Activated T-cell treated with anti-CD3 and anti-CD28 coated beads for 24 hours (primary cell): Measurements from ENCODE around the gene LAMTOR3.

Experiments
- DNase-seq: peaks from one replicate; pipeline ENCODE4 v3.0.0-alpha.2; 2020; ENCODE audit warnings: low read depth

The LAMTOR3 gene

DNA sequence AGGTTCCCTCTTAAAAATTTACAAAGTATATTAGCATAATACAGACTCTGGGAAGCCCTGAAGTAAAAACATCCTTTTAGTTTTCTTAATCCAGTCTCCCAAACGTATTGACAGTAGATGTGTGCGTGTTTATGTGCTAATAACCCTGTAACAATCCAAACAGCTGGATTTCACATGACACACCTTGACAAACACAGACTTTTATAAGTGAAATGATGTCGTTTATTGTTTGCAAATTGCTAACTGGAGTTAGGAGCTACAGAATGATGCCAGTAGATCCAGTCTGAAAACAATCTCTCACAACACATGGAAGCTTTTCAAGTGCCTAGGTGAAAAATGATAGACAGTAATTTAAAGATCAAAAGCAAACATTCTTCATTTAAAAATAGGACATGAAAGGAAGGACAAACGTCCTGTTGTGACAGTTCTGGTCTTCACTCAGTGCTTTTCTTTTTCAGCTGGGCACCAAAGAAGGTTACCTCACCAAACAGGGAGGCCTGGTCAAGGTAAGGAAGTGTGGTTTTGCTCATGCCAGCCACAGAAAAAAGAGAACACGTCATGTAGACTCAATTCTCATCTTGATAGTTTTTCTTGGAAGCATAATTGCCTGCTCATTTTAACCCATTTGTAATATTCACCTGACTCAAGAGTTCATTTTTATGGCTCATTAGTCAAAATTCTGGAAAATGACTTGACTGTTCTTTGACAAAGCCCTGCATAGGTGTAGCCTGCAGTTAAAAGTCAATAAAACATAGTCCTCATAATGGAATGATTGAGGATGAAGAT, 32.9 kb downstream of the LAMTOR3 start:
- no peak for DNase-seq

DNA sequence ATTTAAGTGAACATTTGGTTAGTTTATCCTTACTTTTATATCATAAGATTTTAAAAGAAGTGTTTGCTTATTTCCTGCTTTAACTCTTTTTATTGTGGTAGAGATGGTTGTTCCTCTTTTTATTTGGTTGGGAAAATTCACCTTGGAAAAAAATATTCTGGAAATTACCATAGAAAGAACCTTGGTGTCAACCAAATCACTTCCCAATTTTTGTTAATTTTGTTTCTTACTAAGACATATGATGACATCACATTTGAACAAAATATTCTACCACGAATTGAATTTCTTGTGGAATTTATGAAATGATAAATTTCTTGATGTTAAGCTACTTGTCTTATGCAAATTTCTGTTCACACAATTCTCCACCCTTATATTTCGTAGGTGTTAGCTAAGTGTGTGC, 33.7 kb downstream of the LAMTOR3 start:
- no peak for DNase-seq

DNA sequence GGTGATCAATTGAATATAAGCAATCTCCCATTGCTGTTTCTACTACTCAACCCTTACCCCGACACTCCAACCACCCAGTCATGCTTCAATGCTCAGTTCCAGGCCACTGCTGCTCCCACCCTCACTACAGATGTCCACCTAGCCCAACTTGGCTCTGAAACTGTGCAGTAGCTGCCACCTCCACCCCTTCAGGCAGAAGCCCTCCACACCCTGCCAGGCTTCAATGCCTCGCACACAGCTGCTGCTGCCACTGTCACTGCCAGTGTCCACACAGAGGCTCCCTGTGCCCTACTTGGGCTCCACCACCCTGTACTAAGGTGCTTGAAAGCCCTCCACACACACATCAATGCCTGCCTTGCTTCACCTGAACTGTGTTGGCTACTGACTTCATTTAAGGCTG, 34.6 kb downstream of the LAMTOR3 start:
- DNase-seq, result no peak

DNA sequence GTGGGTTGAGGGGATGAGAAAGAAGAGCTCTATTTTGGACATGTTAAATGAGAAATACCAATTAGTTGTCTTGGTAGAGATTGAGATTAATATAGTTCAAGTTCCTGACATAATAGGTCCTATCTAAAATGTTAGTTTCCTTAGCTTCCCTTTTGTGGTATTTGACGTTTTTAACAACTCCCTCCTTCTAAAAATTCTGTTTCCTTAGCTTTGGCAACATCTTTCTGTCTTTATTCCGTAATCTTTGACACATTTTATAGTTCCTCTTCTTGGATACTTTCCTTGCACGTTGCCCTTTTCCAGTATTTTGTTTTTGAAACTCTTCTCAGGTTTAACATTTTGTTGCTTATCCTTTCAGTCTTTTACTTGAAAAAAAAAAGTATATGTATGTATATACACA, 36.9 kb downstream of the LAMTOR3 start:
- no peak for DNase-seq

DNA sequence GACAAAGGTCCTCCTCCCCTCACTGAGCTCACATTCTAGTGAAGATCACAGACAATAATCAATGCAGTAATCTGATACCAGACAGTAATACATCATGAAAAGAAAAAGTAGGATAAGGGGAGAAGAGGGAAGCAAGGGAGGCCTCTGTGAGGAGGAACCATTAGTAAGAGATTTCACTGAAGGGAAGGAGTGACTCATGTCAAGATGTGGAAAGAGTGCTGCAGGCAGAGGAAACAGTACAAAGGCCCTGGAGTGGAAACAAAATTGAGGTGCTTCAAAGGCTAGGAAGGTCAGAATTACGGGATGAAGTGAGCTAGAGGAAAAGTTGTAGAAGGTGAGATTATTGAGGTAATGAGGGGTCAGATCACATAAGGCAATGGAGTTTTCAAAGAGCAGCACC, 38.1 kb downstream of the LAMTOR3 start:
- DNase-seq, result no peak

DNA sequence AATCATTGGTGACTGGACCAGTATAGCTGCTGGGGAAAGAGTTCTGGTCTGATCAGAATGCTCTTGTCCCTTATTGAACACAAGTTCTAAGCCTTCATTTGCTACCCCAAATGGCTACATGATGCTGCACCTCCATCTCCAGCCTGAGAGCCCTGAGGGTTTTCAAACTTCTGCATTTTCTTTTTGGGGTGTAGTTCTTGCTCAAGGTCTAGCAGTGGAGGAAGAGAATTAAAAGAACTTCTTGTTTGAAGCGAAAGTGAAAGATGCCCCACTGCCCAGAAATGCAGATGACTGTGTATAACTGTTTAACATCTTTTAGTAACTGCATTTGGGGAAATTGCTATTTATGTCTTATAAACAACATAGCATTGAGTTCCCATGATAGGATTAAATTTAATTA, 38.5 kb downstream of the LAMTOR3 start:
- no peak for DNase-seq

DNA sequence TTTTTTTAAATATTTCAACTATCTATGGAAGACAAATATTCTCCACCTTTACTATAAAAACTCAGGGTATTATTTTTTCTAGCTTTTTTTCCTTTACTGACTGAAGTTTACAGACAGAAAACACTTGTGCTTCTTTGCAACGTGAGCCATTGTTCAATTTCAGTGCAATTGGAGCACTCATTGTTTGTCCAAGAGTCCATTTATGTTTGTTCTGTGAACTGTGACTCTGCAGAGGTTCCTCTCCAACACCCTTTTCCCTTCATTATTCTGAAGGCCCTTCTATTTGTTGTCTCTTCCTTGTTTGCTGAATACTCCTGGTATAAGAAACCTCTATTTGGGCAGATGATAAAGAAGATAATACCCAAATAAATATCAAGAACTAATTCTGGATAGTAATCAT, 40.2 kb downstream of the LAMTOR3 start:
- DNase-seq, result no peak

DNA sequence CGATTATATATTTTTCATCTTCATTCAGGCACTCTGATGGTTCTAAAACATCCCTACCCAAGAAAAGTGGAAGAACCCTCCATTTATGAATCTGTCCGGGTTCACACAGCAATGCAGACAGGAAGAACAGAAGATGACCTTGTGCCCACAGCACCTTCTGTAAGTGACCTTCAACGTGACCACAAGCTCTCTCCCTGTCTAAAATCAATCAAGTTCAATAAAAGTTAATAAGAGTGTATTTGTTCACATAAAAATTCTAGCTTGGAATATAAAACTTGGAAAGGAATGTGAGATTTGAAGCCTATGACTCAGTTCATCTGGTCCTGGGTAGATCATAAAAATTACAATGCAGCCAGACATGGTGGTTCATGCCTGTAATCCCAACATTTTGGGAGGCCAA, 41.0 kb downstream of the LAMTOR3 start:
- no peak for DNase-seq

DNA sequence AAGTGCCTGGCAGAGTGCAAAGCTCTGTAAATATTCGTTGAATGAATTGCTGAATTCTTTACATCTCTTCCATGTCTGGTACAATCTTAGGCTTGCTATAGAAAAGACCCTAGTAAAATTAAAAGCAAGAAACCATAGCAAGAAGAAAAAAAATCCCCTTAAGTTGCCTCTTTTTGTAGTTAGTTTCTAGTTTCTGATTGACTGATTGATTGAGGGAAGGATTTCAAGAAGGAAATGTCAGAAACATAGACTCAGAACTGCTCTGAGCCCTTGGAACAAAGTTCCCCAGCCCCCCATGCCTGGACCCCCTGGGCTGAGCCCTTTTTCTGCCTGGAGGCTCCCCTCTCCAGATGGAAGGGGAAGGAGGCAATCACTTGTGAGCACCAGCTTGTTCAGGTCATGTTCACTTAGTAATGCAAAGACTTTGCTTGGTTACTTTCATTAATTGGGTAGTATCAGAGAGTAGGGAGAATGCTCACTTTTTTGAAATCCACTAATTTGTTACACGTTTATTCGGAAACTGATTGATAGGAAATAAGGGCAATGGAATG, 42.0 kb downstream of the LAMTOR3 start:
- DNase-seq, result no peak

DNA sequence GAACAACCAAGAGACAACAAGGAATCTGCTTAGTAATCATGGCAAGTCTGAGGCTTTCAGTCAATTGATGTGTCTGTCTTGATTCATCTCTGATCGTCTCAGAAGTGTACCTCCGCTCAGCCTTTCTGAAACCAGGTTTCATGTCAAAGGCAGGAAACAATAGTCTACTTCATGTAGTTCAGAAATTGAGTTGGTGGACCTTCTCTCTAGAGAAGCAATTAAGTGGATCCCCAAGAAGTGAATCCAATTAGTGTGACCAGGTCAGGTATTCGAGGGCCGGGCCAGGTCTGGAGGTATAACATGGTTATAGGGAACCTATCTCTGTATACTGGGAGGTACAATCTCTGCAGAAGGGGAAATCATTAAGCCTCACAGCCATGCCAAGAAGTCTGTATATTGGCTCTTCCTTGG, 45.6 kb downstream of the LAMTOR3 start:
- no peak for DNase-seq

DNA sequence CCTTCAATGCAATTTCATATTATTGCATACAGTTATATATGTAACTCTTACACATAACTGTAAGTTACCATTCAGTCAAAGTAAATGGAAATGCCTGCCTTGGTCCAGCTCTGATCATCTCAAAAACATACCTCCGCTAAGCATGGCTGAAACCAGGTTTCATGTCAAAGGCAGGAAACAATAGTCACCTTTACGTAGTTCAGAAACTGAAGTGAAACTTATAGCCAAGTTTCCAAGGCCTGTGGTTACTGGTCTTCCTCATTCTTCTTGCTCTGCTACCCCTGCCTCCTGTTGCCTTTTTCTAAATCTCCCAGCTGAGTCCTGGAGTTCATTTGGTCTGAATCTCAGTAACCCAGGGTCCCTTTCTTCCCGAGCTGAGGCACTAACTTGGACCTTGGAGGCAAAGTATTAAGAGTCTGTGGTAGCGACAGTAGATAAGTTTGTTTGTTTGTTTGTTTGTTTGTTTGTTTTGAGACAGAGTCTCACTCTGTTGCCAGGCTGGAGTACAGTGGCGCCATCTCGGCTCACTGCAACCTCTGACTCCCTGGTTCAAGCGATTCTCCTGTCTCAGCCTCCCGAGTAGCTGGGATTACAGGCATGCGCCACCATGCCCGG, 46.8 kb downstream of the LAMTOR3 start:
- DNase-seq, result no peak

DNA sequence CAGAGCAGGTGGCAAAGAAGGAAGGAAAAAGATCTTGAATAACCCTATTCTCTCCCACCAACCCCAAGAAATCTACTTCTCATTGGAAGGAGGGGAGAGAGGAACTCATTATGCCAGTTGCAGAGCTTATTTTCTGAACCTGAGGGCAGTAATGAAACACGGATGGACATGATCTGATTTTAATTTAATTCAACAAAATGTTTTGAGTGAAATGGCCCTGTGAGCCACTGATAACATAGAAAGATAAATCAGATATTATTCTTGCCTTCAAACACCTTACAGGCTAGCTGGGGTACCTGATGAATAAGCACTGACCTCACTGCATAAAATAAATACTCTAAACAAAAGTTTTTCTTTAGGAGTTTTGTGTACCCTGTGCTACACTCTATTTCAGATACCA, 47.3 kb downstream of the LAMTOR3 start:
- no peak for DNase-seq

DNA sequence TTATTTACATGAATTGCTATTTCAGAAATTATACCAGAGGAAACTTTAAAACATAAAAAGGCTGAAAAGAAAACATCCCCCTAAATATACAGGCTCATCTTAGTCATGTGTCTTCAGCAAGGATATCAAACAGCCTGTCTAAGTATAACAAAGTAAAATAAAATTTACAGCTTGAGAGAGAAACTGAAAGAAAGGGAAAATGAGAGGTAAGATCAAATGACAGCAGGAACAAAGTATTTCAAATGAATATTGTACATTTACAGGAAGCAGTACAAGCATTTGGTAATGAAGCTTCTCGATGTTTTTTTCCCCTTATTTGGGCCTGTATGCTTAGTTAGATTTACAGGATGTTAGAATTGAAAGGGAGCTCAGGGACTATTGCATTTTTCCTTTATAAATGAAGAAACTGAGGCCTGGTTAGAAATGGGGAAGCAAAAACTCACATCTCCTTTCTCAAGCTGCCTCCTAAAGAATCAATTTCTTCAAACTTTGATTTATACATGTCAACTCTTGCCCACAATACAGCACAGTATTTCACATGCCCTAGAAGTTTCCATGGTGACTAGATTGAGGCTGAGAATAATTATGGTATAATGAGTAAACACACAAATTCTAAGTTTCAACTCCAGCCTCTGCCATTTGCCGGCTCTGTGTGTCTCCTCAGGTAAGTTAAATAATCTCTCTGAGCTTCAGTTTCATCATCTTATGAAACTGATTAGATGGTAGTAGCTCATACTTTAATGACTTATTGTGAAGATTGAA, 48.3 kb downstream of the LAMTOR3 start:
- no peak for DNase-seq

DNA sequence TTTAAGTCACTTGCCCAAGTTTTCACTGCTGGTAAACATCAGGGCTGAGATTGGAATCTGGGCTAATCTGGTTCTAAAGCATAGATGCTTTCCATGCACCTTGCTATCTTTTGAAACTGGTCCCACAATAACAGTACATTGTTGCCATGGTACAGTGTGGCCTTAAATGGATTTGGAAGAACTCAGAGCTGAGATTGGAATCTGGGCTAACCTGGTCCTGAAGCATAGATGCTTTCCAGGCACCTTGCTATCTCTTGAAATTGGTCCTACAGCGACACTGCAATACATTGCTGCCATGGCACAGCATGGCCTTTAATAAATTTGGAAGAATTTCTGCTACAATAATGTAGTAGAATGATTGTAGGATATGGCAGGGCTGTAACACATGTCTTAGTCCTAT, 49.0 kb downstream of the LAMTOR3 start:
- no peak for DNase-seq

DNA sequence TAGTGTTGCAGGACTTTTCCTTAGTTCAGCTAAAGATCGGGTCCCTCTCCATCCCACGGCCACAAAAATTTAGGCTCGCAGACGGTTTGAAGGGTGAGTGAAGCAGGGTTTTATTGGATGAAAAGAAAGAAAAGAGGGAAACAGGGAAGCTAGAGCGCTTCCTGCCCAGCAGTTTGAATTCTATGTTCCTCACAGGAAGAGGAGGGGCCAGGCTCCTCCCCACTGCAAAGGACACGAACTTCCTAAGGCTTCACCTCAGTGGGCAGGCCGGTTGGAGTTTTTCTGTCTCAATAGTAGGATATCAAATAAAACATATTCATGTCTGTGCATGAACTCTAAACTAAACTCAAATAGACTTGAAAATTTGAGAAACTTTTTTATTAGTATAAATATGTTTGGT, 50.2 kb downstream of the LAMTOR3 start:
- DNase-seq, result no peak

DNA sequence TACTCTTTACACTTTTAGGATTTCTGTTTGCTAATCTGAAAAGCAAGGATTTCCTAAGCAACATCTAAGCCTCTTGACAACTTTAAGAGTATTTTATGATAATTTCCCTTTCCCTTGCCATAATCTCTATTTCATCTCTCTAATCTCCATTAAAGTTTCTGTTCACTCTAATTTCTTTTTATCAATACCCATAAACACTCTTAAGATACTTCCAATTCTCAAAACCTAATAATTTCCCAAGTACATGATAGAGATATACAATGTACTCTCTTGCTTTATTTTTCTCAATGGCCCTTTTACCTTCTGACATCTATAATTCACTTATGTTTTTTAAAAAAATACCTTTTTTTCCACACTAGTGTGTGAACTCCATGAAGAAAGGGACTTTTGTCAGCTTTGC, 50.8 kb downstream of the LAMTOR3 start:
- no peak for DNase-seq

DNA sequence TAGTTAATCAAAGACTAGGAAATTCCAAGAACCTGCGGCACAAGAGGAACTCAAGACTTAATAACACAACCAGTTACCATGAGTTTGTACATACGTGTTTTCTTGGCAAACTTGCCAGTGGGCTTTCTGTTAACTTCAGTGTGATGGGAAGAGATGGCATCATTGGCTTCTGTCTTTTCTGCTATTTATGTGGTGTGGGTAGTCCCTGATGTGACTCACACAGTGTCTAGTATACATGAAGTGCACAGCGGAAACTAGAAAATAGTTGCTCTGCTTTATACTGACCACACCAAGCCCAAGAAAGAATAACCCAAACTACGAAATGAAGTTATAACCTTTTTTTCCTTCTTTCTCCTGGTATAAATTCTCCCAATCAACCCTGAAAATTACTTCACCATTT, 53.1 kb downstream of the LAMTOR3 start:
- DNase-seq, result no peak

DNA sequence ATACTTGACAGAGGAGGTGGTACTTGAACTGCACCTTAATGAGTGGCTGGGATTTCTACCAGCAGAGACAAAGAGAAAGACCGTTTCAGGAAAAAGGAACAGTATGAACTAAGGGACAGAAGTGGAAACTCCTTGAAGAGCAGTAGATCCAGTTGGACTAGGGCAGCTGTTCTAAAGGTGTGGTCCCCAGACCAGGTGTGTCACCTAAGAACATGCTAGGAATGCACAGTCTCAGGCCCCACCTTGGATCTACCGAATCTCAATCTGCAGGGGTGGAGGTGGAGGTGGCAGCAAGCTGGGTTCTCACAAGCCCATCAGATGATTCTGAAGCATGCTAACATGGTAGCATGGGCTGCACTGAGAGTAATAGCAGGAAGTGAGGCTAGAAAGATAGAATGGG, 55.3 kb downstream of the LAMTOR3 start:
- no peak for DNase-seq

DNA sequence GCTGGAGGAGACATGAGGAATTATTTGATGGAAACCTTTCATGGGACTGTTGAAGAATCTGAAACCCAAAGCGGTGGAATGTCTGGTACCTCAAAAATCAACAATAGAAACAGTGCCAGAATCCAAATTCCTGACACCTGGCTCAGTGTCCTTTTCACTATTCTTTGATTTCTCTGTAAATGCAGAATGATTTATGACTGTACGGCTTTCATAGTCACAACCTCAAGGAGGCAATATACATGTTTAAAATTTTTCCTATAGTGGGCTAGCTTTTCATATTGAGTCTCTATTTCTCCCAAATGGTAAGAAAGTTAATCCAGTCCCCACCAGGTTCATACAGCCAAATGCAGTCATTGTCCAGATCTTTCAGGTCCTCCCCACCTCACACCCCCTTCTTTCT, 58.3 kb downstream of the LAMTOR3 start:
- DNase-seq, result no peak

DNA sequence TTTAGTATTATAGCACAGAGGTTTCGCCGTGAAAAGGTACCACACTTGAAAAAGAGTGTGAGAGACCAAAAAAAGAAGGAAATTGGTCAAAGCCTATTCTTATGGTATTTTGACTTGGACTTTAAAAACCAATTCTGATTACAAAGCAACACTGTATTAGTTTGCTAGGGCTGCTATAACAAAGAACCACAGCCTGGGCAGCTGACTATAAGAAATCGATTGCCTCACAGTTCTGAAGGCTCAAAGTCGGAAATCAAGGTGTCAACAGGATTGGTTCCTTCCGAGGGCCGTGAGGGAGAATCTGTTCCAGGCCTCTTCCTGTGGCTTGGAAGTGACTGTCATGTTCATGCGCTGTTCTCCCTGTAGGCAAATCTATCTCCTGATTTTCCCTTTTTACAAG, 59.7 kb downstream of the LAMTOR3 start:
- DNase-seq, result no peak

DNA sequence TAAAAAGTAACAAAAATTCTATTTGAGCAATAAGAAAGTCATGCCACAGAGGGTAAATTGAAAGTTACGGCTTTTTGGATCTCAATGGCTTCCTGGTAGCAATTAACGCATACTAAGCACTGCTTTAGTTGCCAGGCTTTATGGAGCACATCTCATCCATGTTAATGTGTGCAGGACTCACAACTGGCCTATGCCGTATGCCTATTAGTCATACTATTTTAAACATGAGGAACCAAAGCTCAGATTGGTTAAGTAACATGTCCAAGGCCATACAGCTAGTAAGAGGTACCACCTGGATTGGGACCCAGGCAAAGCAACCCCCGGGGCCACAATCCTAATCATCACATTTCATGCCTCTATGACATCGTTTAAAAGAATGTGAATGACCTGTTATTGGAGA, 60.5 kb downstream of the LAMTOR3 start:
- DNase-seq, result no peak

DNA sequence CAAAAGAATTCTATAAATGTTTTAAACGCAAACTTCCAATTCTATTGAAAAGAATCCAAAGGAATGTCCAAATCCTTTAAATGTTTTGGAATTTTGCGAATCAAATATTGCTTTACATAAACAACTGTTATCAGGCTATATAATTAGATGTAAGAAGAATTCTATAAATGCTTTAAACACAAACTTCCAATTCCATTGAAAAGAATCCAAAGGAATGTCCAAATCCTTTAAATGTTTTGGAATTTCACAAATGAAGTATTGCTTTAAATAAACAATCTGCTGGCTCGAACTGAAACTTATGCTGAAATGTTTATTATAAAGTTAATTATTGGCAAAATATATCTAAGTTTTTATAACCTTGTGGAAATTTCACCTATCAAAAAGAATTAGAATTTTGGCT, 61.5 kb downstream of the LAMTOR3 start:
- DNase-seq, result no peak

DNA sequence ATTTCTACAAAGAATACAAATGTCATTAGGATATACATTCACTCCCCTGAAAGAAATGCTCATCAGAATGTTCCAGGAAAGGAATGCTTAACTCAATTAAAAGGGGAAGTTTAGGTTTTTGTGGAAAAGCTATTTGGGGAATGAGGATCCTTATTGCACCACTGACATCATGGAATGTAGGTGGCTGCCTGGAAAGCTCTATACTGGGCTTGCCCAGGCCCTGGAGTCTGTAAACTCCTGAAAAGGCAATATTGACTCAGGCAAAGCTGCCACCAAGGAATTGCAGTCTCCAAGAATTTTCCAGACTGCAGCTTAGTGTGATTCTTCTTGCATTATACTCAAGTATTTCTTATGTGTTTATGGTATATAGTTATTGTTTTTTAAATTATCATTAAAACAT, 61.9 kb downstream of the LAMTOR3 start:
- DNase-seq, result no peak
